Smooth muscle cell (in vitro differentiated cells): ENCODE data around the gene COL5A2. TPM values are rescaled to one million over a fixed set of nuclear protein-coding genes. Genes with fewer than 3 reads are reported as not detected.
A peak's percentile ranks its signal among the peaks of the same experiment; 100 is the strongest.

Experiments
- DNase-seq: peaks from one replicate; lab custom pipeline; 2025; ENCODE audit not compliant: unreplicated experiment; lab: John Stamatoyannopoulos, UW
- H2AFZ ChIP-seq: fragments of 200-600 bp; sonication (generic); 2 replicates; pipeline ENCODE4 v1.6.0; 2016; ENCODE audit warnings: antibody characterized with exemption, low read depth, mild to moderate bottlenecking
- H3F3A ChIP-seq: fragments of 200-600 bp; sonication (generic); 2 replicates; pipeline ENCODE4 v1.6.0; 2017; ENCODE audit warnings: antibody characterized with exemption, low read depth
- H3K27ac ChIP-seq: fragments of 200-600 bp; sonication (generic); 2 replicates; pipeline ENCODE4 v1.5.1; 2016; ENCODE audit warnings: low read depth, mild to moderate bottlenecking
- H3K27me3 ChIP-seq: fragments of 200-600 bp; sonication (generic); 2 replicates; pipeline ENCODE4 v1.6.1; 2016; ENCODE audit warnings: low read depth, mild to moderate bottlenecking
- H3K36me3 ChIP-seq: fragments of 200-600 bp; sonication (generic); 2 replicates; pipeline ENCODE4 v1.5.1; 2016; ENCODE audit warnings: low read depth
- H3K4me1 ChIP-seq: fragments of 200-600 bp; sonication (generic); 2 replicates; pipeline ENCODE4 v1.5.1; 2016; ENCODE audit warnings: low read depth
- H3K4me2 ChIP-seq: fragments of 200-600 bp; sonication (generic); 2 replicates; pipeline ENCODE4 v1.6.0; 2016; ENCODE audit warnings: mild to moderate bottlenecking
- H3K4me3 ChIP-seq: fragments of 200-600 bp; sonication (generic); 2 replicates; pipeline ENCODE4 v1.5.1; 2016; ENCODE audit warnings: mild to moderate bottlenecking
- H3K79me2 ChIP-seq: fragments of 200-600 bp; sonication (generic); 2 replicates; pipeline ENCODE4 v1.6.0; 2016; ENCODE audit warnings: low read depth, mild to moderate bottlenecking
- H3K9ac ChIP-seq: fragments of 200-600 bp; sonication (generic); 2 replicates; pipeline ENCODE4 v1.6.0; 2016; ENCODE audit warnings: low read depth
- H3K9me3 ChIP-seq: fragments of 200-600 bp; sonication (generic); replicated peaks from 2 replicates; pipeline ENCODE4 v1.5.1; 2016; ENCODE audit warnings: low read depth
- H4K20me1 ChIP-seq: fragments of 200-600 bp; sonication (generic); 2 replicates; pipeline ENCODE4 v1.6.0; 2016; ENCODE audit warnings: low read depth
- CTCF ChIP-seq: fragments of 200-600 bp; sonication (generic); IDR thresholded peaks from 2 replicates; pipeline ENCODE4 v1.5.1; 2017; ENCODE audit warnings: borderline replicate concordance, mild to moderate bottlenecking, antibody characterized with exemption; ENCODE audit not compliant: insufficient read depth, poor library complexity, severe bottlenecking
- WGBS: methylation state at CpG from one replicate; pipeline ENCODE4 v1.1.7; 2016; ENCODE audit warnings: low lambda C conversion rate; 5-methylcytosine and 5-hydroxymethylcytosine counted together
- polyA plus RNA-seq: library from polyadenylated mRNA; unstranded; fragments of >200 nt; fragmentation: Nextera tagmentation; extraction: Ambion mirVana; gene quantifications from 2 replicates; pipeline ENCODE4 v1.2.1, GENCODE V29; 2016
- total RNA-seq: library from RNA; depleted of rRNA; stranded (reverse); fragments of >200 nt; gene quantifications from 2 replicates; pipeline ENCODE4 v1.2.3, GENCODE V29; 2014

Gene COL5A2
- total and polyA plus RNA-seq, 2 experiments from 2014 or later, result 364 to 697 TPM

- Histone ChIP-seq H3K9ac (no peak overlapping the region), H2AFZ (no peak overlapping the region), H3K9me3 (no peaks in the 10 kb centered on the region), H4K20me1 (no peaks in the 10 kb centered on the region), H3K4me1 (no peaks in the 10 kb centered on the region), H3K36me3 (peaks cover 53% of the 10 kb centered on the region), H3K27me3 (no peaks in the 10 kb centered on the region), H3K4me3 (no peak overlapping the region), H3K79me2 (peaks cover 50% of the 10 kb centered on the region), H3K27ac (peak overlapping the region; percentile 51), H3F3A (peaks cover 23% of the 10 kb centered on the region), H3K4me2 (no peak overlapping the region)
- no peak for TF ChIP-seq CTCF
- DNase-seq, result no peak
- 86% methylated on average over 4 of the region's 4 CpGs for WGBS
Measured at GRCh38 chr2:189056200-189057106, 123.1 kb downstream of the COL5A2 start.

- Histone ChIP-seq H3K4me2 (no peak overlapping the region), H3K79me2 (peaks cover 45% of the 10 kb centered on the region), H3K4me3 (no peak overlapping the region), H3K4me1 (no peaks in the 10 kb centered on the region), H3K27me3 (no peaks in the 10 kb centered on the region), H3K27ac (peak overlapping the region; percentile 63), H2AFZ (no peak overlapping the region), H4K20me1 (no peaks in the 10 kb centered on the region), H3F3A (peaks cover 10% of the 10 kb centered on the region), H3K9ac (no peak overlapping the region), H3K9me3 (no peaks in the 10 kb centered on the region), H3K36me3 (peaks cover 59% of the 10 kb centered on the region)
- no peak for TF ChIP-seq CTCF
- no peak for DNase-seq
- 92% methylated on average over 6 of the region's 7 CpGs for WGBS
Measured at GRCh38 chr2:189050165-189050712, 129.3 kb downstream of the COL5A2 start.

DNA sequence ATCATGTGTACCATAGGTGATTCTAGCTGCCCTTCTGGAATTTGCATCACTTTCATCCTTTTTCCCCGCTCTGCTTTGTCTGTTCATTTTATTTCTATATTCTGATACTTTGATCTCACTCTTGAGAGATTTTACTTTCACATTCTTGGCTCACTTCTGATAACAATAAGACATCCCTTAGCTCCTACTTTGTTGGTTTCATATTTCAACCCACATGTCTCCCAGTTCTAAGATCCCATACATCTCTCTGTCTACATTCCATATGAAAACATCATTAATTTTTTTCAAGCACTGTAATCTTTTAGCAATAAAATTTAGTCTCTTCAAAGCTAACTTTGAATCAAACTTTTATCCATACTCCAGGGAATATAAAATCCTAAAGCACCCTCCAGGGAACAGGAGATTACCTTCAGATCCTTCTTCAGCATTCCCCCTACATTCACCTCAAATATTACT lies 129.8 kb downstream of the COL5A2 start:
- peaks cover 61% of the 10 kb centered on the region for H3K36me3 ChIP-seq

More for the DNA sequence above, 129.8 kb downstream of the COL5A2 start:
- Histone ChIP-seq H3K9me3 (no peaks in the 10 kb centered on the region), H3K4me1 (no peaks in the 10 kb centered on the region), H2AFZ (no peak overlapping the region), H3K9ac (no peak overlapping the region), H3K79me2 (peaks cover 44% of the 10 kb centered on the region), H3K27me3 (no peaks in the 10 kb centered on the region), H3K4me2 (no peak overlapping the region), H3F3A (peaks cover 10% of the 10 kb centered on the region), H4K20me1 (no peaks in the 10 kb centered on the region), H3K4me3 (no peak overlapping the region), H3K27ac (peak overlapping the region; percentile 63)
- no peak for TF ChIP-seq CTCF
- DNase-seq, result no peak
- WGBS, result 88% methylated on average over 1 of the region's 1 CpG
